Stimulated activated naive B cell treated with anti-CD40 and anti-IgM and Interleukin-4, amounts not matched to agents 10 μg/mL and 1 μg/mL and 100 μg/mL, for 72 hours (primary cell): Measurements from ENCODE around the gene TMEM158.

Source experiments
- ATAC-seq, 2 donors: fragments of 150-1000 bp; cut with Tn5 transposase; replicated peaks; 2 replicates each; pipeline ENCODE4 v1.10.0; 2021; ENCODE audit warnings: moderate library complexity in 1 of 2
- DNase-seq: peaks from one replicate; pipeline ENCODE4 v3.0.0; 2021
- H3K27ac Mint-ChIP-seq: one replicate; pipeline ENCODE4 v1.8.0; 2022; ENCODE audit warnings: mild to moderate bottlenecking, mixed read lengths
- H3K27me3 Mint-ChIP-seq, 2 donors: one replicate each; pipeline ENCODE4 v1.8.0; 2022; ENCODE audit warnings: mixed read lengths in 2 of 2
- H3K36me3 Mint-ChIP-seq, 2 donors: one replicate each; pipeline ENCODE4 v1.8.0; 2022; ENCODE audit warnings: mixed read lengths in 2 of 2, mild to moderate bottlenecking in 1 of 2
- H3K4me1 Mint-ChIP-seq, 2 donors: one replicate each; pipeline ENCODE4 v1.8.0; 2022; ENCODE audit warnings: mixed read lengths in 2 of 2, mild to moderate bottlenecking in 1 of 2
- H3K4me3 Mint-ChIP-seq, 2 donors: one replicate each; pipeline ENCODE4 v1.8.0; 2022; ENCODE audit warnings: mild to moderate bottlenecking in 2 of 2, mixed read lengths in 2 of 2, moderate library complexity in 1 of 2
- H3K9me3 Mint-ChIP-seq, 2 donors: one replicate each; pipeline ENCODE4 v1.8.0; 2022; ENCODE audit warnings: mixed read lengths in 2 of 2, mild to moderate bottlenecking in 1 of 2

TMEM158 gene

DNA sequence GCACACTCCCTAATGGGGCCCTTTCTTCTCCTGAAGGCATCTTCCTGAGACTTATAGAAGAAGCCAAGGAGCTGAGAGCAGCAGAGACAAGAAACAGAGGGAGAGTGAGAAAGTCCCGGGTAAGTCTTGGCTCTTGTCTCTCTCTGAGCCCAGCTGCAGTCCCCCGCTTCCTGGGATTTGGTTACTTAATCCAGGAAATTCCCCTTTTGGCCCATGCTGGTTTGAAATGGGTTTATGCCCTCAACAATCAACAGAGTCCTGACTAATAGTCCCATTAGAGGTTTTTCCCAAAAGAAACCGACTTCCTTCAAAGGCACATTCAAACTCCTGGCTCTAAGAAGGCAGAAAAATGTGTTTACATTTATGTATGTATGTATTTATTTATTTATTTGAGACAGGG is 22.0 kb downstream of the TMEM158 start:
- H3K9me3 Mint-ChIP-seq: no peaks in the 10 kb centered on the region
- H3K4me1 Mint-ChIP-seq: no peaks in the 10 kb centered on the region
- ATAC-seq (no peak), DNase-seq (no peak)
- H3K36me3 Mint-ChIP-seq: no peaks in the 10 kb centered on the region
- no peak overlapping the region for H3K27ac Mint-ChIP-seq
- peaks cover 0 to 9% of the 10 kb centered on the region in 2 donors for H3K27me3 Mint-ChIP-seq
- H3K4me3 Mint-ChIP-seq: no peak overlapping the region

- Mint-ChIP-seq H3K9me3 (no peaks in the 10 kb centered on the region), H3K4me1 (no peaks in the 10 kb centered on the region), H3K36me3 (no peaks in the 10 kb centered on the region), H3K27ac (no peak overlapping the region), H3K4me3 (no peak overlapping the region), H3K27me3 (peaks cover 20 to 24% of the 10 kb centered on the region in 2 donors)
- DNase-seq: no peak
- ATAC-seq: no peak
Observed at GRCh38 chr3:45199837-45200648, 26.0 kb downstream of the TMEM158 start.

DNA sequence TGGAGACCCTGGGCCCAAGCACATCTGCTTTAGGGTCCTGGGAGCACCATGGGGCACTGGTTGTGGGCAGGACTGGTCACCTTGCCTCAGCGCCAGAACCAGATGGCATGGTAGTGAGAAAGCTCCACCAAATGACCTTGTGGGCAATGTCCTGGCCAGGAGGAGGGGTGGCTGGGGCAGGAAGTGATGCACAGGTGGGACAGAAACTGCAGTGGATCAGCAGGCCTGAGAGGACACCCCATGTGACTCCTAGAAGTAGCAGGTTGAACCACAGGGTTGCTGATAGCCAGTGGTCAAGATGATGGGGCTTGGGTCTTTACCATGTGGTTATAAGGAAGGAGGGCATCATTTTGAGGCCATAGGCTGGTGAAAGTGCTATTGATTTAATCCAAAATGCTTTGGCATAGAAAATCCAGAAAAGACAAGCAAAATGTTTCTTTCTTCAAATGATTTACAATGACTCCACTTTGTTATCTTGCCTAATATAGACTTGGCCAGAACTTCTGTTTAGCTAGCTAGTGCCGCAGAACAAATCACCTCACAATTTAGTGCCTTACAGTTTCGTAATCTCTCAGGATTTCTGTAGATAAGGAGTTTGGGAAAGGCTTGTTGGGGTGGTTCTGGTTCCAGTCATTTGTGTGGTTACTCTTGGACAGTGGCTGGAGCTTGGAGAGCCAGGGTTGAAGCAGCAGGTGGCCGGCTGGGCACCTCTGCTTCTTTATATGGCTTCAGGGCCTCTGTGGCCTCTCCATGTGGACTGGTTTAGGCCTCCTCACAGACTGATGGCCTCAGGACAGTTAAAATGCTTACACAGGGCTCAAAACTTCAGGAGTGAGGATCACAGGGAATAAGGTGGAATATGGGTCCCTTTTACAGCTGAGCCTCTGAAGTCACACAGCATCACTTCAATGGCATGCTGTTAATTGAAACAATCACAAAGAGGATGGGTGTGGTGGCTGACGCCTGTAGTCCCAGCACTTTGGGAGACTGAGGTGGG is 27.5 kb downstream of the TMEM158 start:
- Mint-ChIP-seq H3K9me3 (no peaks in the 10 kb centered on the region), H3K4me1 (no peaks in the 10 kb centered on the region), H3K36me3 (no peaks in the 10 kb centered on the region), H3K27me3 (peaks cover 20 to 26% of the 10 kb centered on the region in 2 donors), H3K4me3 (no peak overlapping the region), H3K27ac (no peak overlapping the region)
- DNase-seq: no peak
- no peak for ATAC-seq

GRCh38 chr3:45194791-45195190 is 31.3 kb downstream of the TMEM158 start:
- H3K27ac Mint-ChIP-seq: no peak overlapping the region
- ATAC-seq: no peak
- no peak for DNase-seq
- peaks cover 24 to 29% of the 10 kb centered on the region in 2 donors for H3K27me3 Mint-ChIP-seq
- H3K36me3 Mint-ChIP-seq: no peaks in the 10 kb centered on the region
- no peak overlapping the region for H3K4me3 Mint-ChIP-seq
- H3K9me3 Mint-ChIP-seq: no peaks in the 10 kb centered on the region
- no peaks in the 10 kb centered on the region for H3K4me1 Mint-ChIP-seq

DNA sequence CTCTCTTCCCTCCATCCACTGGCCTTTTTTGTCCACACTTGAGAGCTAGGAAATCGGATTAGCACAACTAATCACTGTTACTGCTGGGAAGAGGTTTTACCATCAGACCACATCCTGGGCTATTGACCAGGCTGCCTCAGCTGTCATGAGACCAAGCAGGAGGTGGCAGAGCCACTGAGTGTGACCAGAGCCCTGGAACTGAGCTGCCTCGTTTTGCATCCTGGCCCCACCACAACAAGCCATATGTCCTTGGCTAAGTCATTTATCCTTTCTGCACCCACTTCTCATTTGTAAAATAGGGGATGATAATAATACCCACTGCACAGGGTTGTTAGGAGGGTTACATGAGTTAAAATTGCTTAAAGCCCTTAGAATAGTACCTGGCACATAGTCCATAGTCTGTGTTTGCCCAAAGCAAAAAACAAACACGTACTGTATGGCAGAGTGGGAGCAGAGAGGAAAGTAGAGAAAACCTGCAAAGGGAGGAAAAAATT is 34.1 kb downstream of the TMEM158 start:
- ATAC-seq (no peak), DNase-seq (no peak)
- Mint-ChIP-seq H3K27me3 (peaks cover 18 to 19% of the 10 kb centered on the region in 2 donors), H3K36me3 (no peaks in the 10 kb centered on the region), H3K27ac (no peak overlapping the region), H3K9me3 (no peaks in the 10 kb centered on the region), H3K4me1 (peaks cover 6 to 9% of the 10 kb centered on the region in 2 donors), H3K4me3 (no peak overlapping the region)

DNA sequence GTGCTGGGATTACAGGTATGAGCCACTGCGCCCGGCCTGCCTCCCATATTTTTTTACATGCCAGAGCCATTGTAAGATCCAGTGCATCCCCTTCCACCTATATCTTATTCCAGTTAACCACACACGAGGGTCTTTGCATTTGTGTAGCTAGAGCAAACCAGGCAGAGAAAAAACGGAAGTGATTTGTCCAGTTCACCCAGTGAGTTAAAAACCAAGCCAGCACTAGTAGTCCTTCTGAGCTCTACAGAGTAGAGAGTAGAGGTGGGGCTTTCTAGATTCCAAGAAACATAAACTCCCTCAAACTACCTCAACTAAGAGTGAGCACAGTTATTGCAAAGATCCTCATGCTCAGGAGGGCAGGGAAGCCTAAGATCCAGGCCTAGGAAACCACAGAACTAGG is 34.7 kb downstream of the TMEM158 start:
- ATAC-seq (no peak), DNase-seq (no peak)
- peaks cover 6 to 9% of the 10 kb centered on the region in 2 donors for H3K4me1 Mint-ChIP-seq
- peaks cover 15% of the 10 kb centered on the region in 2 donors for H3K27me3 Mint-ChIP-seq
- no peak overlapping the region for H3K4me3 Mint-ChIP-seq
- no peaks in the 10 kb centered on the region for H3K9me3 Mint-ChIP-seq
- H3K36me3 Mint-ChIP-seq: no peaks in the 10 kb centered on the region
- H3K27ac Mint-ChIP-seq: no peak overlapping the region

GRCh38 chr3:45188719-45189659 is 37.1 kb downstream of the TMEM158 start:
- peaks cover 13 to 15% of the 10 kb centered on the region in 2 donors for H3K27me3 Mint-ChIP-seq
- ATAC-seq (no peak), DNase-seq (no peak)
- no peak overlapping the region for H3K4me3 Mint-ChIP-seq
- no peak overlapping the region for H3K27ac Mint-ChIP-seq
- H3K36me3 Mint-ChIP-seq: no peaks in the 10 kb centered on the region
- H3K4me1 Mint-ChIP-seq: peaks cover 6 to 9% of the 10 kb centered on the region in 2 donors
- H3K9me3 Mint-ChIP-seq: no peaks in the 10 kb centered on the region

DNA sequence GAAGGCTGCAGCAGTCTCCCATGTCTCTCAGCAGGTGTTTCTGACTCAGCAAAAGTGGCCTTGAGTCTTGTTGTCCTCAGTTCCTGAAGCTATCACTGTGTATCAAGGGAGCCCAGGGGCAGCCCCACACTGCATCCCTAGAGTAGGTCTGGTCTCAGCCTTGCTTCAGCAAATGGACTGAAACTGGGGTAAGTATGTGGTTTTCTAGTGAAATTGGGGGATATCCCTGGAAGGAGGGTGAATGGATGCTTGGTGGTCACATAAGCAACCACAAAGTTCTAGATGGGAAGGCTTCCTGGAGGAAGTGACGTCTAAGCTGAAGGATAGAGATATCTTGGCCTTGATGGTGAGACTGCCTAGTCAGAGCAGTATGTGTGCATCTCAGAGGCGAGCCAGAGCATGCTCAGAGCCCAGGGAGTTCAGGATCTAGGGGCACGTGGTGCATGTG is 38.4 kb downstream of the TMEM158 start:
- no peak overlapping the region for H3K4me3 Mint-ChIP-seq
- H3K27ac Mint-ChIP-seq: no peak overlapping the region
- ATAC-seq (peak; percentile 94 to 96), DNase-seq (peak; percentile 29)
- peaks cover 8 to 16% of the 10 kb centered on the region in 2 donors for H3K4me1 Mint-ChIP-seq
- H3K36me3 Mint-ChIP-seq: no peaks in the 10 kb centered on the region
- peaks cover 11 to 13% of the 10 kb centered on the region in 2 donors for H3K27me3 Mint-ChIP-seq
- H3K9me3 Mint-ChIP-seq: no peaks in the 10 kb centered on the region

DNA sequence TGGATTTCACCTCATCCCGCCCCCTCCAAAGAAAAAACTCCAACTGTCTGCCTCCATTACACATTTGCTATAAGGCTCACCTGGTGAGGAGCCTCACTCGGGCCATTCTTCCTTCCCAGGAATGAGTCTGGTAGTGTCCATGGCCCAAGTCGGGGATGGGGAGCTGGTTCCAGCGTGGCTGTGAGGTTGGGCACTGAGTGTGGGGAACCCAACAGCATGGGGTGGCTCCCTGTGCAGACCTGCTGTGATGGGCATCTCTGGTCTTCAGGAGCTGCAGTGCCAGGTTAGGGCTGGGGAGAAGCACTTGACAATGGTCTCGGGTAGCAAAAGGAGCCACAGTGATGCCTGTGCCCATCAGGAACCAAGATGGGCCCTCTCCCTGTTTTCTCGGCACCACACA is 39.2 kb downstream of the TMEM158 start:
- Mint-ChIP-seq H3K4me1 (peaks cover 8 to 18% of the 10 kb centered on the region in 2 donors), H3K9me3 (no peaks in the 10 kb centered on the region), H3K27me3 (peaks cover 11 to 13% of the 10 kb centered on the region in 2 donors), H3K4me3 (no peak overlapping the region), H3K36me3 (no peaks in the 10 kb centered on the region), H3K27ac (no peak overlapping the region)
- DNase-seq: no peak
- no peak for ATAC-seq

DNA sequence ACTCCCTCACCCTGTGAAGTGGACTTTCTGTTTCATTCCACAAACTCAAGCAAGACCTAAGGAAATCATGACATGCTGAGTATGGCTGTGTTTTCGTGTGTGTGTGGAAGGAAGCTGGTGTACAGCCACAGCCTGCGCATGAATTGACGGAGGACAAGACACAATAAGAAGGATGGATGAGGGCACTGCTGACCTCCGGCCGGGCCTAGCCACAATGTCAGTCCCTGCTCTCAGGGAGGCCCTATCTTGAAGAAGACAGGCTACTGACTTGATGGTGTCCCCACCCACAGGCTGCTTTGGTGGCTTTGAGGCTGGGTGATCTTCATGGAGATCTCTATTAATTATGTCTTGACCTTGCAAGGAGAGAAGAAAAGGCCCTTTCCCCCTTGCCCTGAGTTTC is 40.6 kb downstream of the TMEM158 start:
- no peak for ATAC-seq
- no peak overlapping the region for H3K4me3 Mint-ChIP-seq
- H3K27ac Mint-ChIP-seq: no peak overlapping the region
- H3K36me3 Mint-ChIP-seq: no peaks in the 10 kb centered on the region
- H3K4me1 Mint-ChIP-seq: peaks cover 8 to 18% of the 10 kb centered on the region in 2 donors
- H3K27me3 Mint-ChIP-seq: peaks cover 13 to 14% of the 10 kb centered on the region in 2 donors
- no peaks in the 10 kb centered on the region for H3K9me3 Mint-ChIP-seq
- no peak for DNase-seq

GRCh38 chr3:45185052-45185451 is 41.0 kb downstream of the TMEM158 start:
- peaks cover 8 to 18% of the 10 kb centered on the region in 2 donors for H3K4me1 Mint-ChIP-seq
- no peak overlapping the region for H3K27ac Mint-ChIP-seq
- no peaks in the 10 kb centered on the region for H3K36me3 Mint-ChIP-seq
- ATAC-seq: no peak
- no peak for DNase-seq
- H3K27me3 Mint-ChIP-seq: peaks cover 16 to 18% of the 10 kb centered on the region in 2 donors
- H3K9me3 Mint-ChIP-seq: no peaks in the 10 kb centered on the region
- no peak overlapping the region for H3K4me3 Mint-ChIP-seq

DNA sequence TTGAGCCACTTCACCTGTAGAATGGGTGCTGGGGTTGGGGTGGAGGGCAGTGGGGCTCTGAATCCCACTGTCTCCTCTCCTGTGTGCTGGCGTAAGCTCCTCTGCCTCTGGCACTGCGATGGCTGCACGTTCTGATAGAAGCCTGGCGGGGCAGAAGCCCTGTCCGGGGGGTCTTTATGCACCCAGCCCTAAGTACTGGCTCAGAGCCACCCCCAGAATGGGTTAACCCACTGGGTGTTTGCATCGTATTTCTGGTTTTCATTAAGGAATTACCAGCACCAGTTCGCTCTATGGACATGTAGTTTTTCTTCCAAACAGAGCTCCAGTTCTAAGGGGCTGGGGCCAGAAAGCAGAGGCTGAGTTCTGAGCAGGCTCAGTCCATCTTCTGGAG is 42.2 kb downstream of the TMEM158 start:
- peaks cover 8 to 18% of the 10 kb centered on the region in 2 donors for H3K4me1 Mint-ChIP-seq
- DNase-seq: no peak
- H3K9me3 Mint-ChIP-seq: no peaks in the 10 kb centered on the region
- ATAC-seq: no peak
- H3K27me3 Mint-ChIP-seq: peaks cover 15 to 17% of the 10 kb centered on the region in 2 donors
- H3K36me3 Mint-ChIP-seq: no peaks in the 10 kb centered on the region
- no peak overlapping the region for H3K27ac Mint-ChIP-seq
- no peak overlapping the region for H3K4me3 Mint-ChIP-seq
